Left lobe of liver (tissue), 1 donor: ENCODE measurements around the gene YAF2. TPM values are rescaled to one million over a fixed set of nuclear protein-coding genes. Genes with fewer than 3 reads are reported as not detected.

ENCODE experiments used
- total RNA-seq: library from RNA; stranded (reverse); gene quantifications from one replicate; pipeline ENCODE4 v1.2.1, GENCODE V29; 2021
- donor health status: DM: no; HTN: yes; CAD: no.

Gene YAF2
- total RNA-seq, 1 donor from 2014 or later: 22.5 TPM

Other genes starting within 250 kb of the YAF2 start
- 9.2 TPM for gene GXYLT1, start 93.4 kb downstream of the YAF2 start, total RNA-seq
- gene ZCRB1, start 87.8 kb upstream of the YAF2 start, total RNA-seq: 17.6 TPM
- 14.7 TPM for gene PPHLN1, start 87.9 kb upstream of the YAF2 start, total RNA-seq